Fibroblast of skin of right quadriceps (primary cell): Measurements from ENCODE around the gene NBPF8.
A peak's percentile ranks its signal among the peaks of the same experiment; 100 is the strongest.
"Not testable (repeated sequence)": the region's sequence is repeated elsewhere in the genome, so short reads cannot be mapped to it uniquely, and the experiment has no call there.

ENCODE experiments used
- DNase-seq: peaks from one replicate; pipeline ENCODE4 v3.0.0-alpha.2; 2013

Gene NBPF8, protein sequence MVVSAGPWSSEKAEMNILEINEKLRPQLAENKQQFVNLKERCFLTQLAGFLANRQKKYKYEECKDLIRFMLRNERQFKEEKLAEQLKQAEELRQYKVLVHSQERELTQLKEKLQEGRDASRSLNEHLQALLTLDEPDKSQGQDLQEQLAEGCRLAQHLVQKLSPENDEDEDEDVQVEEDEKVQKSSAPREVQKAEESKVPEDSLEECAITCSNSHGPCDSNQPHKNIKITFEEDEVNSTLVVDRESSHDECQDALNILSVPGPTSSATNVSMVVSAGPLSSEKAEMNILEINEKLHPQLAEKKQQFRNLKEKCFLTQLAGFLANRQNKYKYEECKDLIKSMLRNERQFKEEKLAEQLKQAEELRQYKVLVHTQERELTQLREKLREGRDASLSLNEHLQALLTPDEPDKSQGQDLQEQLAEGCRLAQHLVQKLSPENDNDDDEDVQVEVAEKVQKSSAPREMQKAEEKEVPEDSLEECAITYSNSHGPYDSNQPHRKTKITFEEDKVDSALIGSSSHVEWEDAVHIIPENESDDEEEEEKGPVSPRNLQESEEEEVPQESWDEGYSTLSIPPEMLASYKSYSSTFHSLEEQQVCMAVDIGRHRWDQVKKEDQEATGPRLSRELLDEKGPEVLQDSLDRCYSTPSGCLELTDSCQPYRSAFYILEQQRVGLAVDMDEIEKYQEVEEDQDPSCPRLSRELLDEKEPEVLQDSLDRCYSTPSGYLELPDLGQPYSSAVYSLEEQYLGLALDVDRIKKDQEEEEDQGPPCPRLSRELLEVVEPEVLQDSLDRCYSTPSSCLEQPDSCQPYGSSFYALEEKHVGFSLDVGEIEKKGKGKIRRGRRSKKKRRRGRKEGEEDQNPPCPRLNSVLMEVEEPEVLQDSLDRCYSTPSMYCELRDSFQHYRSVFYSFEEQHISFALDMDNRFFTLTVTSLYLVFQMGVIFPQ

GRCh38 chr1:120414911-120415480 is at the start of gene NBPF8:
Gene NBPF8, plus strand, starts transcription at chr1:120415035. Its CDS starts 21,488 bp downstream, at chr1:120436523.
- DNase-seq, result peak; percentile 60

DNA sequence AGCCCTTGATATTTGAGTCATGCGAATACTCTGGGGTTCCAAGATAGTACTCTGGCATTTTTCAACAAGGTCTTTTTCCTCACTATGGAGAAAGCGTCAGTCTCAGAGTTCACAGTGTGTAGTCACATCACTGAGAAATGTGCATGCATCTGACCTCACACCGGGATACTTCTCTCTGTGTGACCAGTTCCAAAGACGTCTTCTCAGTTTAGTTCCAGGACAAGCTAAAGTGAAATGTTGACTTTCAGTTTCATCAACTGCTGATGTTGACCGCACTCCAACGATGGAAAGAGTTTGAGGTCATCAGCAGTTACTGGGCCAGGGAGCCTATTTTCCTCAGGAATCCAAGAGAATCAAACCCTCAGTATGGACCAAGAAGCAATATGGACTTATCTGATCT is 47.1 kb upstream of the NBPF8 start:
- not testable (repeated sequence) for DNase-seq

DNA sequence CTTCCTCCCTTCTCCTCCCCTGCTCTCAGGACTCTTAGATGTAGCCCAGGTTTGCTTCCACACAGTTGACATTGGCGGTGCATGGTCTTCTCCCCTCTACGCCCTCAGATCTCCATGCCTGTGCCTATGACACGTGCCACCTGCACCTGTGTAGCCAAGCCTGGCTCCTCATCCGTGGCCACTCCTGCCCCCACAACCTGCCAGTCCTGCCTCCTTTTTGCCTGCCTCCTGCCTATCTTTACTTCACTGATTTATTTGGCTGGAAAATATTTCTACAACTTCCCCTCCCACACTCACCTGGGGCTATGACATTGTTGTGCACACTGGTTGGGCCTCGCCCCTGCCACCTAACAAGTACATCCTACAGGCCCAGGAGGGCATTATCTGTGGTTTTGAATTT is 28.2 kb upstream of the NBPF8 start:
- DNase-seq, result not testable (repeated sequence)

GRCh38 chr1:120388597-120389126 is 26.2 kb upstream of the NBPF8 start:
- peak; percentile 77 for DNase-seq

GRCh38 chr1:120391365-120391764 is 23.5 kb upstream of the NBPF8 start:
- DNase-seq, result not testable (repeated sequence)

GRCh38 chr1:120393316-120394232 is 21.3 kb upstream of the NBPF8 start:
- DNase-seq, result not testable (repeated sequence)

DNA sequence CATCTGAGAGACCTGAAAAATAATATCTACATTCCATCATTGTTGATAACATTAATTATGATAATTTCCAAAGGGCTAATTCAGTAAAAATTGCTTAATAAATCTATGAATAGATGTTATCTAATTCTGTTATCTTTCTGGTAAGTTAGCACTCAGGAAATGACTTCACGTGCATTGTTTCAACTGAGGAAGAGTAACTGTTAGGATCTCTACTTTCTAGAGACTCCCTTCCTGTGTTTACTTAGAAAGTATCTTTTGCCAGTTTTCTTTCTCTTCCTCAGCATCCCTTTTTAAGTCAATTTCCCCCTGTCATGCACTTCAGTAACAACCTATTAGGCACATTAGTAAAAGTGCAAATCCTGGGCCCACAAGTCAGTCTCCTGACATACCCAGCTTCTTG is 9.5 kb upstream of the NBPF8 start:
- not testable (repeated sequence) for DNase-seq

GRCh38 chr1:120414451-120414850 is 384 bp upstream of the NBPF8 start:
- peak; percentile 0 for DNase-seq

- DNase-seq, result peak; percentile 55
These were observed 692 bp downstream of the NBPF8 start for GRCh38 chr1:120415492-120415961.

- not testable (repeated sequence) for DNase-seq
These were observed 10.2 kb downstream of the NBPF8 start for GRCh38 chr1:120425063-120425462.

DNA sequence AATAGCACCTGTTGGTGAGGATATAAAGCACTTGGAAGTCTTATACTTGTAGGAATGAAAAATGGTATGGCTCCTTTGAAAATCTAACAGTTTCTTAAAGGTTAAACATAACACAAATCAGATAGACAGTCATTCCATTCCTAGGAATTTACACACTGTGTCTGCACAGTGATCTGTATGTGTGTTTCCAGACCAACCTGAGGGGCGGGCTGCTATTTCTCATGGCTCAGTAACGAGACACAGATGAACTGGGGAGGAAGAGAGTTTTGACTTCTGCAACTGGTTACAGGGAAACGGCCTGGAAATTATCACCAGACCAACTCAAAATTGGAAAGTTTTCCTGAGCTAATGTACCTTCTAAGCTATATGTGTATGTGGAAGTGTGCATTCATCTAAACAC is 16.8 kb downstream of the NBPF8 start:
- DNase-seq, result peak; percentile 43

GRCh38 chr1:120433831-120434230 is 19.0 kb downstream of the NBPF8 start:
- not testable (repeated sequence) for DNase-seq

GRCh38 chr1:120449124-120449523 is 34.3 kb downstream of the NBPF8 start:
- DNase-seq, result not testable (repeated sequence)
